ENCODE measurements around the gene DOCK2.
A peak's percentile ranks its signal among the peaks of the same experiment; 100 is the strongest.
"Not testable (repeated sequence)": the region's sequence is repeated elsewhere in the genome, so short reads cannot be mapped to it uniquely, and the experiment has no call there.

DOCK2 gene

DNA sequence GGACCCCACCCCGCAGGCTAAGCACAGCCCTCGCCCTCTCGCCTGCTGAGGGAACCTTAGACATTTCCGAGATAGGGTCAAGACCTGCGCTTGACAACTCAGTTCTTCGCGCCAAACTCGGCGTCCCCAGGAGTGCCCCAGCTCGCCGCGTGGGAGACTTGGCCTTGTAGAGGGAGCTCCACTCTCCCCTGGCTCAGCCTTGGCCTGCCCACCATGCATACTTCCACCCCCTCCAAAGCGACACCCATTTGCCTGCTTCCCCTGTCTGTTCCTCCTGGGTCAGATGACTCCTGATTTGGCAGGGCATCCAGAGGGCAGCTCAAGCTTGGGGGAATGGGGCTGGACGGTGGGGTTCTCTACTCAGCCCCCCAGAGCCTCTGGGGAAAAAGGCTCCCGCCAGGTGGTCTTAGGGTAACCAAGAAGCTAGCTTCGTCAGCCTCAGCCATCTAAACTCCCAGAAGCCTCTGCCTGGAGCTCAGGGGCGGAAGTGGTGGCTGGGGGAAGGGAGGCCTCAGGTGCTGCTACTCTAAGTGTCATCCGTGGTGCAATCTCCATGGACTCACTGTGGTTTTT, 560 bp downstream of the DOCK2 start:
- peak; percentile 47 to 51 (median 50) for DNase-seq (ENCODE audit: low read depth in 3 of 3)

DNA sequence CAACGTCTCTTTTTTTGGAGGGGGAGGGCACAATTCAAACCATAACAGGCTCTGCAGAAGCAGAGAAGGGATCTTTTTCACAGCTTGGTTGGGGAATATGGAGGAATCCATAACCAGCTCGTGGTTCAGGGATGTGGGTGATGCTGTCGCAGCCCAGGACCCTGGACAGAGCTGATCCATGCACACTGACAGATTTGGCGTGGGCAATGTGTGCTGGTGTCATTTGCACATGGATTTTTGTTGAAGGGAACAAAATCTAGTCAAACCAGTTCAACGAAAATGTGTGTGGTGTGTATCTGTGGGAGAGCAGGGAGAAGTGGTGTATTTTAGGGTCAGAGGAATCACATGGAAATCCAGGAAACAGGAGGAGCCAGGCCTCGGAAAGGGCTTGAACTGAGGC, 4.2 kb downstream of the DOCK2 start:
- no peak for DNase-seq (ENCODE audit: low read depth in 3 of 3)

DNA sequence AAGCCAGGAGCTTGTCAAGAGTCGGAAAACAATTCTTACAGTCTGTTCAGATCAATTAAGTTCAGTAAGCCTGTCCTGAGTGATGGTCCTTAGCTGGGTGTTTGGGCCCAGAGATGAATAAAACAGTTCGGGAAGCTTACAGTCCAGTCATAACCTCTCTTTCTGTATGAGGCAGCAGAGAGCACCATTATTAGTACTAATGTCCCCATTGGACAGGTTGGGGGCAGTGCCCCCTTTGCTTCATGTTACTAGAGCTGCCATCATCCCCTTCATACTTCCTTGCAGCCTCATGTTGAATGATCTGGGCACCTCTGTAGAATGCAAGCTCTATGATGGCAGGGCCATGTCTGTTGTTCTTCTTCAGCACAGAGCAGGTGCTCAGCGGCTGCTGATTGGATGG, 9.8 kb downstream of the DOCK2 start:
- no peak for DNase-seq (ENCODE audit: low read depth in 3 of 3)

DNA sequence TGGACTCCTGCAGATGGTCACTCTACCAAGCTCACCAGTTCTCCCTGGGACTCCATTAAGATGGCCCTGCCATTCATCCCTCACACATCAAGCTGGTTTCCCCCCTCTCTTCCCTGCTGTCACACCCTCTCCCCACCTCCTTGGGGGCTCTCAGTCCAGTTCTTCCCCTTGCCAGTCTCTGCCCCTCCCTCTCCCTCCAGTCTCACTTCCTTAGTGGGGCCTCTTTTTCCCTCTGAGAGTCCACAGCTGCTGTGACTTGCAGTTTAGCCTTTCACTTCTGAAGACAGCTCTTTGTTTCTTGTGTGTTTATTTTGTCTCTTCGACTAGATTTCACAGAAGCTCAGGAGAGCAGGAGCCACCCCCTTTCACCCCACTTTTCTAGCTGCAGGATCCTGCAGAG, 10.5 kb downstream of the DOCK2 start:
- DNase-seq (ENCODE audit: low read depth in 3 of 3): no peak

DNA sequence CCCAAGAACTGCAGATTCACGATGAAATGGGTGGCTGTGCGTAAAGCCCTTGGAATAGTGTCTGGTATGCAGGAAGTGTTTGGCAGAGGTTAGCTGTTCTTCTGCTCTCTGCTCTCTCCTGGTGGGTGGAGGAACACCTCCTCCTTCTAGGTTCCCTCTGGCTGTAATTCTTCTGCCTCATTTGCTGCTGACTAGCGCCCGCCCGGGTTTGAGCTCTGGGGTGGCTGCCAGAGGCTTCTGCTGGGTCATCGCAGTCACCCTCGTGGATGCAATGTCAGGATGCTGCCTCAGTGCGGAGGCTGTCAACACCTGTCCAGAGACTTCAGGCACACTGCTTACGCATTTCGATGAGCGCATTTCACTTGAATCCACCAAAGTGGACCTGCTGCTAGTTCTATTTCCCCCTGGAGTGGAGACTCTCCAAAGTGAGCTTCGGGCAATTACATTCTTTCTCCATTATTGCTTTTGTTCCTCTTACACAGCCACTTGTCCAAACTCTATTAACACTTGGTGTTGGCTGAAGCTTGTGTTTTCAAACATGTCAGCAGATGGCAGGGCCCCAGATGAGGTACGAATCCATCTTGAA, 11.7 kb downstream of the DOCK2 start:
- no peak for DNase-seq (ENCODE audit: low read depth in 3 of 3)

DNA sequence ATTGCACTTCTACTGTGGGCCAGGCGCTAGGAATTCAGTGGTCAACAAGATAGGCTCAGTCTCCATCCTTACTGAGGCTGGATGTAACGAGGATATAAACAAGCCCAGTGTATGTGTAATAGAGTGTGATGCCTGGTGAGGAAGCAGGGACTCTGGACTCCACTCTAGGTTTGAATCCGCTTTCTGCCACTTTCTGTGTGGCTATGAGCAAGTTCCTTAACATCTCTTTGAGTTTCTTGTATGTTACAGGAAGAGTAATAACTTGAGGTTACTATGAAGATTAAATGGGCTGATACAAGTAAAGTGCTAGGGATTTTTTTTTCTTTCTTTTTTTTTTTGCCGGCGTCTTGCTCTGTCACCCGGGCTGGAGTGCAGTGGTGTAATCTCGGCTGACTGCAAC, 12.4 kb downstream of the DOCK2 start:
- DNase-seq (ENCODE audit: low read depth in 3 of 3): no peak

DNA sequence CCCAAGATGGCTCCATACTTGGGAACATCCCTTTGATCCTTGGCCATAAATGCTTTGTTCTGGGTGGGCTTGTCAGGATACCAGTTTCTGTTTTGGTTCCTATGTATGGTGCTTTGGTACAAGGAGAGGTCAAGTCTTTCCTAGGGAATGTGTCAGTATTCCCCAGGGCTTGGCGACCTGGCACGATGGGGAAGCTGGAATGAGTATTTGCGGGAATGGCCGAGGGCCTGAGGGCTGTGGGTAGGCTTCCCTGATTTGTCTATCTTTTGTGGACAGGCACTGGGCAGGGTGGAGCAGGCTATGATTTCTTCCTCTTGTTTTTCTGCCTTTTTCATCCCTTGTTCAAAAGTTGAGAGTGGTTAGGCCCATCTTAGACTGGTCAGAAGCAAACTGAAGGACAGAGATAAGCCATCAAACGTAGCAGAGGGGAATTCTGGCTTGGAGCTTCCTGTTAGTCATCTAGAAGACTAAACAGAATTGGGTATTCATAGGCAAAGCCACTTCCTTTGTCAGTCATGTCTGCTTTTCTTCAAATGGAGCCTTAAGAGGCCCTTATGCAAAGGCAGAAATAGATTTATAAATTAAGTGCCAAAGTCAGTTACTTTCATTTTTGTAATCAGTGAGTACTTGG, 13.7 kb downstream of the DOCK2 start:
- DNase-seq (ENCODE audit: low read depth in 3 of 3): no peak

DNA sequence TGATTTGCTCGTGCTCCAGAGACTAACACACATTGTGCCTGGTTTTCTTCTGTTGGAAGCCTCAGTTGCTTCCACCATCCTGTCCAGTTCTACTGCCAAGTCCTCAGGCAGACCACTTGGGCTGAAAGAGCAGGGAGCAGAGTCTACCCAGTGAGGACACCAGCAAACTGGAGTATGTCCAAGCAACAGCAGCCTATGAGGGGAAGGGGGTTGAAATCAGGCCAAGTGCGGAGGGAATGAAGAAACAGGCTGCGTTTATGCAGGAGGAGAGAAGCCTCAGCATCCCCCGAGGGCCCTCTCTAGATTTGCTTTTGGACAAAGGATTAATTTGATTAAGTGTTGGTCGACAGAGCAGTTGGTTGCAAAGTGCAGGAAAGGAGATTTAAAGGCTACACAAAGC, 14.5 kb downstream of the DOCK2 start:
- no peak for DNase-seq (ENCODE audit: low read depth in 3 of 3)

DNA sequence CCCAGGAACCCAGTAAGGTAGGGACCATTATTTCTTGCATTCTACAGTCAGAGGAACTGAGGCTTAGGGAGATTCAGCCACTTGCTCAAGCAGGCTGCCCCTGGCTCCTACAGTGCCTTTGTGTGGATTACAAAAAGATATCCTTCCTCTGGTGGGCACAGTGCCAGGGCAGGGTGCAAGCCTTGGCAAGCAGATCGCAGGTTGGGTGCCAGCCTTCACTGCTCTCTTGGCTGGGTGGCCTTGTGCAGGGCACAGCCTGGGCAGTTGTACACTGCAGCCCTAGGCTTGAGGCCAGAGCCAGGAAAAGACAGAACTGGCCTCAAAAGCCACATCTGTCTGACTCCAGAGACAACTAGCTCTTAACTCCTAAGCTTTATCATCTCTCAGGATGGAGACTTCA, 15.0 kb downstream of the DOCK2 start:
- no peak for DNase-seq (ENCODE audit: low read depth in 3 of 3)

DNA sequence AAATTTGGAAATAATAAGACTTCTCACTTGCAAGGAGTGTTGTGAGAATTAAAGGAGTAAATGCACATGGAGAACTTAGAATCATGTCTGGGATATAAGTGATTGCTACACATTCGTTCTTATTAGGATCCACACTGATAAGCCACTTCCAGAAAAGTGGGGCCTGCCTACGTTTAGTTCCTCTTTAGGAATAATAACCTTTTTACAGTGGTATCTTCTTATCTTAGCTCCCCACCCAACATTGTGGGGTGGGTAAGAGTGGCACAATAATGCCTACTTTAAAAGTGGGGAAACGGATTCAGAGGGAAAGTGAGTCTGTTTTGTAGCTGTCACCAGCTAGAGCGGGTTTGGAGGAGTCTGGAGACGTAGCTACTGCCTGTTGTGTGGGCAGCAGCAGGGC, 16.0 kb downstream of the DOCK2 start:
- DNase-seq (ENCODE audit: low read depth in 3 of 3): no peak

DNA sequence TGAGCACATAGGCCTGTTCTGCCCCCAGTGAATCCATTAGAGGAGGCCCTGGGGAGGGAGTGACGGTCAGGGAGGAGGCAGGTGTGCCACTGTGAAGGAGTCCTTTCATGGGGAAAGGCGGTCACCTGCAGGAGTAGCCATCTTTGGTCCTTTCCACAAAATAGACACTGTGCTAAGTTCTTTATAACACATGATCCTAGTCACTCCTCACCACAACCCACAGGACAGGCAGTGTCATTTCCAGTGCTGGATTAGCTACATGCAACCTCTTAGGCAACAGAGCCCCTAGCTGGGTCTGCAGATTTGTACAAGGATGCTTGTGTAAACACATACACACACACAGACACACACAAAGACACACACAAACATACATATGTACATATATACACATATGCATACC, 18.3 kb downstream of the DOCK2 start:
- DNase-seq (ENCODE audit: low read depth in 3 of 3): no peak

DNA sequence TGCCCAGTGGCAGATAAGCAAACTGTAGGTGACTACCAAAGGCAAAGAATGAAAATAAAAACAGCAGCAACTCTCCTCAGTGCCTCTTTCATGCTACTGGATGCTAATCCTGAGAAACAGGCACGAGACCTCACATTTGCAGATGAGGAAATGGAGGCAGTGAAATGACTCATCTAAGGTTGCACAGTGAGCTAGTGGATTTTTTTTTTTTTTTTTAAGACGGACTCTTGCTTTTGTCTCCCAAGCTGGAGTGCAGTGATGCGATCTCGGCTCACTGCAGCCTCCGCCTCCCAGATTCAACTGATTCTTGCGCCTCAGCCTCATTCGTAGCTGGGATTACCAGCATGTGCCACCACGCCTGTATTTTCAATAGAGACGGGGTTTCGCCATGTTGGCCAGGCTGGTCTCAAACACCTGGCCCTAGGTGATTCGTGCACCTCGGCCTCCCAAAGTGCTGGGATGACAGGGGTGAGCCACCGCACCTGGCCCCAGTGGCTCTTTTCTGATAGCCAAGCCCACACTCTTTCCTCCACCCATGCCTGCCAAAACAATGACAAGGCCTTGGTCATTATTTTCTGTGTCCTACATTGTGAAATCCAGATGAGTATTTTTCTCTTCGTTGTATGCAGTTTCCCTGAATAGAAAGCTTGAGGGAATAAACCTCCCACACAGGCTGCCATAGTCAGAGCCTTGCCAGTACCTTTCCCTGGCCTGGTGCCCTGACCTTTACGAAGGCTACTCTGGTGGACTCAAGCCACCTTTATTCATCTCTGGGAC, 19.2 kb downstream of the DOCK2 start:
- no peak for DNase-seq (ENCODE audit: low read depth in 3 of 3)

DNA sequence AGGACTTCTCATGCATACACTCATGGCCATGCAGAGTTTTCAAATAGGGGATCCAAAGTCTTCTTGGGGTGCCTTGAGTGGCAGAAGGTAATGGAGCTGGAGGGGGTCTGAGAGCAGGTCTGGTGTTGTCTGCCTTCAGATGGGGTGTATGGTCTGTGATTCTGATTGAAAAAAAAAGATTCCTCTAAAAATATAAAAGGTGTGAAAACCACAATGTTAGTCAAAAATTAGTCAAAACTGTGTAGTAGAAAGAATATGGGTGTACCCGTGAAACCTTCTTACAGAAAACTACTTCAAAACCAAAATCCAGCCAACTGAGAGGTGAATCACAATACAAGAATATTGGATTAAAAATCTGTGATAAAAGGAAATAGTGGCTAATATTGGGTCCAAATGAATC, 20.1 kb downstream of the DOCK2 start:
- DNase-seq (ENCODE audit: low read depth in 3 of 3): no peak

DNA sequence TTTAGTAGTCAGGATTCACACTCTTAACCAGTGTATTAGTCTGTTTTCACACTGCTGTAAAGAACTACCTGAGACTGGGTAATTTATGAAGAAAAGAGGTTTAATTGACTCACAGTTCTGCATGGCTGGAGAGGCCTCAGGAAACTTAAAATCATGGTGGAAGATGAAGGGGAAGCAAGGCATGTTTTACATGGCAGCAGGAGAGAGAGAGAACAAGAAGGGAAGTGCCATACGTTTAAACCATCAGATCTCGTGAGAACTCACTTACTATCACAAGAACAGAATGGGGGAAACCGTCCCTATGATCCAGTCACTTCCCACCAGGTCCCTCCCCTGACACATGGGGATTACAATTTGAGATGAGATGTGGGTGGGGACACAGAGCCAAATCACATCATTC, 25.4 kb downstream of the DOCK2 start:
- not testable (repeated sequence) for DNase-seq (ENCODE audit: low read depth in 3 of 3)

DNA sequence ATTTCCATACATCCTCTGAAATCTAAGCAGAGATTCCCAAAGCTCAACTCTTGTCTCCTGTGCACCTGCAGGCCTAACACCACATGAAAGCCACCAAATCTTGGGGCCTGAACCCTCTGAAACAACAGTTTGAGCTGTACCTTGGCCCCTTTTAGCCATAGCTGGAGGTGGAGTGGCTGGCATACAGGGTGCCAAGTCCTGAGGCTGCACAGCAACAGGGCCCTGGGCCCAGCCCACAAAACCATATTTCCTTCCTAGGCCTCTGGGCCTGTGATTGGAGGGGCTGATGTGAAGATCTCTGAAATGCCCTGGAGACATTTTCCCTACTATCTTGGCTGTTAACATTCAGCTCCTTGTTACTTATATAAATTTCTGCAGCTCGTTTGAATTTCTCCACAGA, 26.5 kb downstream of the DOCK2 start:
- DNase-seq (ENCODE audit: low read depth in 3 of 3): no peak

DNA sequence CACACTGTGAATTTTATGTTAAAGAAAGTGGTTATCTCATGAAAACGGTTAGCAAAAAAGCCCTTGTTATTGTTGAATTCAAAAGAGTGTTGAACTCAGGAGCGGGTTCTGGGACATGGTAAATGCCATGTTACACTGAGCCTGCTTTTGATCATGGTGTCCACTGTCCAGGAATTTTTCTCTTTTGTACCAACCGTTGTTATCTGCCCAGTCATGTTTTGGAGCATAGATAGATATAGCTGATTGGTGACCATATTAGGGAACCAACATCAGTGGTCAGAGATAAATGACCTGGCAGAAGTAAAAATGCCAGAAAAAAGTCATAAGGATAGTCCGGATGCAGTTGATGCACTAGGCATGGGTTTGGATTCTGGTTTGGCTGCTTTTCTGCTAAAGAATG, 29.3 kb downstream of the DOCK2 start:
- DNase-seq (ENCODE audit: low read depth in 3 of 3): no peak

DNA sequence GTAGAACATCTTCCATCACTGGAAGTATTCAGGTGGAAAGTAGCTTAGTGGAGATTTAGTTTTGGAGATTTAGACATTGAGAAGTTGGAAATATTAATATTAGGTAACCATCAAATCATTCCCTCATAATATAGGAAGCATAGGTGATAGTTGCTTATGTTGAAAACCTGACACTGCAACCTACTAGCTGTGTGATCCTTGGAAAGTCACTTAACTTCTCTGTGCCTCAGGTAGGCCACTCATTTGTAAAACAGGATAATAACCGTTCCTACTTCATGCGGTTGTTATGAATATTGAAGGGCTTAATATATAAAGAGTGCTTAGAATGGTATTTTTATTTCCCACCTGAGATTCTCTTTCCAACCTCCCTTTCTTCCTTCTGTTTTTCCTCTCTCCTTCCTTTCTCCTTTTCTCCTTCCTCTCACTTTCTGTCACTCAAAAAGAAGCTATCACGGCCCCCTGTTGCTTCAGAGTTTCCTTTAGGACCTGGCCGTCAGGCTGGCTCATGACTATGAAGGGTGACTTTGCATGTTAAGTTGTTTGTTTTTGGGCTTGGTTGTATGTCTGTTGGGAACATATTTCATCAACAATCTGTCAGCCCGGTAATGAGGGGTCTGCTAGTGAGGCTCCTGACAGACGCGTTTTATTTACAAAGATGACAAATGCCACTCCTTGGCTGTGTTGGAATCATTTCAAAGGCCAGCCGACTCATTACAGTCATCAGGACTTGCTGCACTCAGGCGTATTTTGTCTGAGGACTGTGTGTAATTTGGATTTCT, 31.0 kb downstream of the DOCK2 start:
- DNase-seq (ENCODE audit: low read depth in 3 of 3): no peak

DNA sequence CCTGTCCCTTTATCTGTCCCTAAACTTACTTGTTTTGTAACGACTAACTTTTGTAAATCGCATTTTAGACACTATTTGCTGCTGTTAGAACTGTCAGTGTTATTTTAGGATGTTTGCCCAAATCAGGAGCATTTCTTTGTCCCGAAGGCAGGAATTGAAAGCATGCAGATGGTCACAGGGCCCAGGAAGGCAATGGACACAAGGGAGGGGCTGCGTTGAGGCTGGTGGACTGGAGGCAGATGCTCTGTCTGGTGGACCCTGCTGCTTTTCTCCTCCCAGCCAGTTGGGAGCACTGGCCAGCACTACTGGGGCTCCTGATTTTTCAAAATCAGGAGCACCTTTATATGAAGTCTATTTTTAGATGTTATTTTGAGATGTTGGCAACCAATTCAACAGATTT, 31.7 kb downstream of the DOCK2 start:
- DNase-seq (ENCODE audit: low read depth in 3 of 3): no peak

DNA sequence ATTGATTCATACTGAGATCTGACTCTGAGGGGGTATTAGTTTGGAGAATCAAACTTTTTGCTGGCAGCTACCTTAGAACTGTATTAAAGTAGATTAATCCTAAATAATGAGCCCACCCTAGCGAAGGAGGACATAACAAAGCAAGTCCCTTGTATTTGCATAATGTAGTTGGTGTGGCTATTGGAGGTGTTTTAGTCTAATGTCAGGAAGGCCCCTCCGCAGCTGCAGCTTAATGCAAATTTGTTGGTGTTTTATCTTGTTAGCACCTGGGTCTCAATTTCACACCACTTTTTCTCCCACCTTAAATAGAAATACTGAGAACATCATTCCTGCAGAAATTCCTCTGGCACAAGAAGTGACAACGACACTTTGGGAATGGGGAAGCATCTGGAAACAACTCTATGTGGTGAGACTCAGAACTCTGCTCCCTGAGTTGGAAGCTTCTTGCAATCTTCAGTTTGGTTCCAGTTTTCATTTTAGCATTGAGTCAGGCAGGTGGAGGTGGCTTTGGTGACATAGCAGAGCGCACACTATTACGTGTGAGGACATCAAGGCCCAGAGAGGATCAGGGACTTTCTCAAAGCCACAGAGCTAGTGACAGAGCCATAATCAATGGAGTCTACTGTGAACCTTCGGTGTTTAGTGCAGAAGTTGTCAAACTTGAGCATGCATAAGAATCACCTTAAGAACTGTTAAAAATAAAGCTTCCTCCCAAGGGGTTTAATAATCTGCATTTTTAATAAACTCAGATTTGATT, 33.9 kb downstream of the DOCK2 start:
- DNase-seq (ENCODE audit: low read depth in 3 of 3): no peak

DNA sequence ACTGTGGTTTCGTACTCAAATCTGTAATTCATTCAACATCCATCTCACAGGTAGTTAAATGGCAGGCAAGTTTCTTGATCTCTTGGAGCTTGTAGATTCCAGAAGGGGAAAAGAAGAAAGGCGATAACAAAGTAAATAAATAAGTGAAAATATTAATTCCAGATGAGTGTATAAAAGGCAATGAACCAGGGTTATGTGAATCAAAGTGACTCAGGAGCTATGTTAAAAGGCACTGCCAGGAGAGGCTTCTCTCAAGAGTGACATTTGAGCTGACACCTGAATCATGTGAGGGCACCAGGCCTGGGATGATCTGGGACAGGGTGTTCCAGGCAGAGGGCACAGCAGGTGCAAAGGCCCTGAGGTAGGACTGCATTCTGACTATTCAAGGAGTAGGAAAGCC, 45.0 kb downstream of the DOCK2 start:
- no peak for DNase-seq (ENCODE audit: low read depth in 3 of 3)

DNA sequence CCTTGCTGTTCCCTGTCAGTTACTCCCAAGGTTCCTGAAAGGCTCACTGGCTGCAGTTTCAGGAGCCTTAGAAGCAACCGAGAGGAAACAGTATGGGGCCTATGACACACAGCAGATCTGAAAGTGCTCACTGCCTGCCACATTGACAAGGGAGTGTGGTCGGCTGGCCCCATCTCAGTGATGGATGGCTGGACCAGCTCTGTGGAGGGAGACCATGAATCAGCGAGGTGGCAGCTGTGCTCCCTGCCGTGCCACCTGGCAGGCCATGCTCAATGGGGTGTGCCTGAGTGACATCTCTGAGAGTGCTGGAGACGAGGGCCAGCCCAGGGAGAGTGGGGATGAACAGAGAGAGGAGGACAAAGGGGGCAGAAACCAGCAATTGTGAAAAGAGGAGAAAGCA, 49.1 kb downstream of the DOCK2 start:
- no peak for DNase-seq (ENCODE audit: low read depth in 3 of 3)

DNA sequence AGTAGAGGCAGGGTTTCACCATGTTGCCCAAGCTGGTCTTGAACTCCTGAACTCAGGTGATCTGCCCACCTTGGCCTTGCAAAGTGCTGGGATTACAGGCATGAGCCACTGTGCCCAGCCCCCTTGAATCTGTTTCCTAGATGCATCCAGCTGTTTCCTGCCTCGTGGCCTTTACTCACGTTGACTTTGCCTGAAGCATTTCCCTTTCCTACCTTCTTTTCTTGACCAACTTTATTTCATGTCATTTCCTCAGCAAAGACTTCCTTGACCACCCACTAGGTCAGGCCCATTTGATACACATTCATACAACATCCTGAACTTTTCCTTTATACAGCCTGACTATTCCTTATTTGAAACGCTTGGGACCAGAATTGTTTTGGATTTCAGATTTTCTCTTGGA, 51.0 kb downstream of the DOCK2 start:
- DNase-seq (ENCODE audit: low read depth in 3 of 3): no peak

Data from stimulated activated CD4-positive, alpha-beta T cell treated with anti-CD3 and anti-CD28 coated beads, TNF-alpha, amount 100 ng/mL, for 4 hours (primary cell).